DLD1 (cell line): Measurements from ENCODE around the gene RASGEF1B.
"Not testable (repeated sequence)": the region's sequence is repeated elsewhere in the genome, so short reads cannot be mapped to it uniquely, and the experiment has no call there.

ENCODE experiments used
- in situ Hi-C: cut with HindIII; loops from 2 replicates; pipeline ENCODE4 v1.10.0; 2017; ENCODE audit warnings: low sequenced_read_pairs

RASGEF1B gene

DNA sequence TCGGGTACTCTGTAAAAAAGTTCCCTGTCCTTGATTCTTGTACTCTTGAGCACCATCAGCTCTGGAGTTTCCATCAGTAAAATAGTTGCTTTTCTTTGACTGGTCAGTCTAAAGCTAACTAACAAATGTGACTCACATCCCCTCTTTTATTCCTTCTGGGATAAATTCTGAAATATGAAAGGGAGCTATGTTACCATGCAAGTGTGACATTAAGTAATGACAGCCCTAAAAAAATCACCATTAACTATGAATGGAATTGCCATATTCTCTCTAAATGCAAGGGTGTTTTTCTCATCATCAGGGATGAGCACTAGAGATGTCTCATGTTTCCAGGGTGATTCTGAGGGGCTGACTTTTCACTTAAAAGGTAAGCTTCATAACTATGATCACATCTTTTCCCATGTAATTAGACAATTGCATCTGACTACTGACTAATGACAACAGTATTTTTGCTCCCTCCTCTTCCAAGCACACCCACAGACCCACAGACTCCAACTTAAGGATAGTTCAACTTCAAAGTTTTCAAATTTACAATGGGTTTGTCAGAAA is 26.9 kb upstream of the RASGEF1B start:
- in situ Hi-C loops = no loop called here

DNA sequence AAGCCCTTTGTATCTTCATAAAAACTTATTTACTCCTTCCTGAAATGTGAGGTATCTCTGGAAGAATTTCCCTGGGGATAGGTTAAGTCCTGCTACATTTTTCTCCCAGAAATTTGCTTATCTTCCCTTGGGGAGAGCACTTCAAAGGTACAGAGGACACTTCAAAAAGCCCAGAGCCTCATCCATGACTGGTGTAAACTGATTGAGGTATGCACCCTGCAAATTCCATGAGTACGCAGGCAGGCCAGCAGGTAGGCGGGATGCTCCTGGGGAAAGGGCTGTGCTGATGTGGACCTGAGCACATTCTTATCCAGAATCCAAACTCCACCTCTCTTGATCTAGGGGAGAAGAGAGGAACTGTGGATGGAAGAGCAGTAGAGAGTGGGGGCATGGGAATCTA is 26.3 kb upstream of the RASGEF1B start:
- in situ Hi-C loops = no loop called here

DNA sequence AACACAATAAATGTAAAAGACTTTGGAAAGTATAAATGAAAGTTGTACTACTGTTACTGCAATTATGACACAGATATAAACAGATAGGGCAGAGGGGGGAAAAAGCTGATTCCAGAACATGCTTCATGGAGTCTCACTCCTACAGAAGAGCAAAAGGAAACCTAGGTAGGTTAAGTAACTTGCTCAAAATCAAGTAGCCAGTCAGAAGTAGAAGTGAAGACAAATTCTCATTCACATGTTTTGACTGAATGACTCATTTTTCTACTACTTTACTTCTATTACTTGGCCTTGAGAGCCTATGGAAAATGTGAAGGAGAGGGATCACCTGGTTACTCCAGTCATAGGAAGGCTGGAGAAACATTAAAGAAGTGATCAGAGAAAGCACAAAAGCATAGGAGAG is 23.6 kb upstream of the RASGEF1B start:
- in situ Hi-C loops = no loop called here

DNA sequence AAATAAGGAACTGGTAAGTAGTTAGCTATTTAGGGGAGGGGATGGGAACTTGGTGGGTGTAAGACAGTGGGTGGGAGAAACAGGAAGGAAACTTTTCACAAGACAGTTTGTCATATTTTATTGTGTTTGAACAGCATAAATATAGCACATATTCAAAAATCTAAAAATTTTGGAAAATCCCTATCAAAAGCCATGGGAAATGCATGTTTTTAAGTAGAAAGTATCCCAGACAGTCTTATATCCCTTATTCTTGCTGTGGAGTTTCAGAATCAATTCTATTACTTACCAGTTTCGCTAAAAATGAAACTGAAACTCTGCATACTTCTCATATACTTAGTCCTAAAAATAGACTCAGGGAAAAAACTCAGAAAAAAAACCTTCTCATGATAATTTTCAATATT is 22.3 kb upstream of the RASGEF1B start:
- in situ Hi-C loops = no loop called here

DNA sequence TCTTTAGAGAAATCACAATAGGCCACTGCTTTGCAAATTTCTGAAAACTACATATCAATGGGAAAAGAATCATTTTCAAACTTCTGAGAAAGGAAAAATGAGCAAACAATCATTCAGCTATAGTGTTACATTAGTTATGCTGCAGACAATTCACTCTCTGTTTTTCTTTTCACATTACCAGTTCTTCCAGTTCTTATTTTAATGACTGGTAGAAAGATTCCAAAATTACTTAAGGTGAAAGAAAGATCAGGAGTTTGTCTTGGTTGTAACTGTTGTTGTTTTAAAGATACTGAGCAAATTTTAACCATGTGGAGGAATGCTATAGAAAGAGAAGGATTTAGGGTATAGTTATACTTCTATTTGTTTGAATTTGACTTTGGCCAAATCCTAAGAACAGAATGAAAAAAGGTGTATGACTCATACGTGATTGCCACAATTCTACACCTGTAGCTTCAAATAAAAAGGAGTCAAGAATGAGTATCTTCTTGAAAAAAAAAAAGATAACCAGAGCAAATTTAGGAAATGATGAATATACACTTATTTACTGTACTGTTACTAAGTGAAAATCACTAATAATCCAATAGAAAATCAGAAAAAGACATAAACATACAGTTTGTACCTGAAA is 21.0 kb upstream of the RASGEF1B start:
- in situ Hi-C loops = no loop called here

DNA sequence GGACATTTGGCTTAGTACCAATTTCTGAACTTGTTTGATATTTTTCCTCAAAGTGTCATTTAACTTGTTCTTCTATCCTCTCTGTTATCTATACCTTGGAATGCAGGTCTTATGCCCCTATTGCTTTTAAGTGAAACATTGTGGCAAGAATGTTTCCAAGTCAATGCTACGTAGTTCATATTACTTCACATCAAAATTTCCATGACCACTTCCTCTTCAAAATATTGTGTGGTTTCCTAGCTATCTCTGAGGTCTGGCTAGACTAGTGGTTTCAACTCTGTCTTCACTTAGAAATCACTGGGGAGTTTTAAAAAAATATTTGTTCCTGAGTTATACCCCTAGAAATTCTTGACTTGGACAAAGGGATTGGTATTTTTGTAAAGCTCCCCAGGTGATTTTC is 20.2 kb upstream of the RASGEF1B start:
- in situ Hi-C loops = no loop called here

DNA sequence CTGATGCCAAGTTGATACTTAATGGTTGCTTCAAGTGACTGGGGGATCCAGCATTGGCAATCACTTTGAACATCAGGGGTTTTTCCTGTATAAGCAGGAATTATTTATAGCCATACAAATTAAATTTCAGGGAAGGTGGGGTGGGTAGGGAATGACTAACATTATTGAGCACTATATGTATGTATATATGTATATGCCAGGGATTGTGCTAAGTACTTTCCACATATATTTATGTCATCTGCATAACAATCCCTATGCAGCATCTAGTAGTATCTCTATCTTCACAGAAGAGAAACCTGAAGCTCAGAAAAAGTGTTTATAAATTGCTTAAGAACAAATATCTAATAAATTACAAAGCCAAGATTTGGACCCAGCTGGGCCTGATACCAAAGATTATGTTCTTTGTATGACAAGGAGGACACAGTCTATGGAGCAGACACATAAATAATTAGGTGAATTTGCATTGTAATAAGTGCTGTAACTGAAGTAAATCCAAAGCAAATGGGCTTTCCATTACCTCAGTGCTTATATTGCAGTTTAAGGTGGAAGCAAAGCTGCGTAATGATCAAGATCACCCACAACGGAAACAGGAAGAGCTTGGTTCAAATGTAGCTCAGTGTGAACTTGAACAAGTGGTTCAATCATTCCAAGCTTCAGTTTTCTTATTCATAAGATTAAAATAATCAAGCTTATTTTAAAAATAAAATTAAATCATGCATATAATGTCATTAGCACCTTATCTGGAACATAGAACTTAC is 18.9 kb upstream of the RASGEF1B start:
- in situ Hi-C loops = no loop called here

DNA sequence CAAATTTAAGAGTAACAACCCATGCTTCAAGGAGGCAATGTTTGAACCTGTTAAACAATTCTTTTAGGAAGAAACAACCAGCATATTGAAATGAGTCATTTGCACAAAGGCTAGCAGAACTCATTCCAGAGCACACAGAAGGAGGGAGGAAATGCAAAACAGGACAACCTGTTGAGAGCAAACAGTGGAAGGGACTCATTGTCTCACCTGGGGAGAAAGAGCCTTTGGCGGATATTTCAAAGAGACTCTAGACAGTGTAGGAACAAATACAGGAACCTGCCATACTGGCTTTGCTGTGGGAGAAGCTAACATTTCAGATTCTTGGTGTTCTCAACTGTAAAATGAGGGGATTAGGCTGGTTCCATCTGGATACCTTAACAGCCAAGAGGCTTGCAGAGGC is 14.8 kb upstream of the RASGEF1B start:
- in situ Hi-C loops = no loop called here

DNA sequence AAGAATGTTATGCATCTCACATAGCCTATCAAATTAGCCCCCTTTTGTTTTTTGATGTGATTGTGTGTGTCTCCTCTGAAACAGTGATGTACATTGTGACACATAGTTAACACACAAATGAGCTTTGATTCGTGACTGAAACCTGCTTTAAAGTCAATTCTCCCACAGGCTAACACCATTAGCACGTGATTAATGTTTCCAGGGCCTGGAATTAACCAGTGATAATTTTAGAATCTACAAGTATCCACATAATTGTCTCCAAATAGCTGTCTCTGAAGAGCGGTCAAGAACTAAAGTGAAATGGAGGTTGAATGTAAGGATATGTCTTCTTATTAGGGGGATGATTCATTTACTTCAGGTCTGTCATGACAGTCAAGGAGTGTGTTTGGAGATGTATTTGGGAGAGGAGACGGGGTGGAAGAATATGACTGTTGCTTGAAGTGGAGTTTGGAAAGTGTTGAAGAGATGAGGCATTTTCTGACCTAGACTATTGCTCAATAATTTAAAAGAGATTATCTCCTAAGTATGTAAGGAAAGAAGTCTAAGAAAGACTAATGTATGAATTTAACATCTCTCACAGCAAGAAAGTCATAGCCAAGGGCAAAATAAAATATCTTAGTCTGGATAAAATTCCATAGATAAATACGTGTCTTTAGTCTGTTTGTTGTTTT is 13.7 kb upstream of the RASGEF1B start:
- in situ Hi-C loops = no loop called here

DNA sequence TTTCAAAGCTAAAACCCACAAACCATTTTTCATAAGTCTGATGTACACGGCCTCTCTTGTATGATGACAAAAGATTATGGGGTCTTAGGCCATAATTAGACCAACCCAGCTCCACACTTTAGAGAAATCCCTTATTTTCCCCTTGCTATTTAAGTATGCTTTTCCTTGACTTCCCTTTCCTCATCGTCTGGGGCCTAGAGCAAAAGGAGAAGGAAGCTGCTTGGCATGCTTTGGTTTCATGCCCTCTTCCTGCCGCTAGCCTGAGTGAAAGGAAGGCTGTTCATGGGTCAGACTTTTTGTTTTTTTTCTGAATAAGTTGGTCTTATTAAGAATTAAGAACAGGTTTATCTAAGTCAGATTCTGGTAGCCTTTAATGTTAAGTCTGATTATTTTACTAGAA is 10.6 kb upstream of the RASGEF1B start:
- in situ Hi-C loops = no loop called here

DNA sequence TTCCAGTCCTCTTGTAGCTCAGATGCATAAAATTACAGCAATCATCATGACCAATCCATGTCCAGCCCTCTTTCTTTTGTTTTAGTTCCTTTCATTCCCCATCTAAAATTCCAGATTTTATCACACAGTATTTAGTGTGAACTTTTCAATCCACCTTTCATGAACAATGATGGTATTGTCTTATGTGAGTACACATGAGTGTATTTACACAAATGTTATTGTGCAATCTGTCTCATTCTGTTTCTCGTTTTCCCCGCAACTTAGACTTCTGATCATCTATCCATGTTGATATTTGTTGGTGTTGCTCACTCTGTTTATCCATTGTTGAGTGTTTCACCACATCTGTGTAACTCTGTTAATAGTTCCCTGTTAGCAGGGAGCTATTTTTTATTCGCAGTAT is 9.4 kb upstream of the RASGEF1B start:
- in situ Hi-C loops = no loop called here

DNA sequence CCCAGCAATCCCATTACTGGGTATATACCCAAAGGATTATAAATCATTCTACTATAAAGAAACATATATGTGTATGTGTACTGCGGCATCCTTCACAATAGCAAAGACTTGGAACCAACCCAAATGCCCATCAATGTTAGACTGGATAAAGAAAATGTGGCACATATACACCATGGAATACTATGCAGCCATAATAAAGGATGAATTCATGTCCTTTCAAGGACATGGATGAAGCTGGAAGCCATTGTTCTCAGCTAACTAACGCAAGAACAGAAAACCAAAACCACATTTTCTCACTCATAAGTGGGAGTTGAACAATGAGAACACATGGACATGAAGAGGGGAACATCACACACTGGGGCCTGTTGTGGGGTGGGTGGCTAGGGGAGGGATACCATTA is 7.9 kb upstream of the RASGEF1B start:
- in situ Hi-C loops = not testable (repeated sequence)

DNA sequence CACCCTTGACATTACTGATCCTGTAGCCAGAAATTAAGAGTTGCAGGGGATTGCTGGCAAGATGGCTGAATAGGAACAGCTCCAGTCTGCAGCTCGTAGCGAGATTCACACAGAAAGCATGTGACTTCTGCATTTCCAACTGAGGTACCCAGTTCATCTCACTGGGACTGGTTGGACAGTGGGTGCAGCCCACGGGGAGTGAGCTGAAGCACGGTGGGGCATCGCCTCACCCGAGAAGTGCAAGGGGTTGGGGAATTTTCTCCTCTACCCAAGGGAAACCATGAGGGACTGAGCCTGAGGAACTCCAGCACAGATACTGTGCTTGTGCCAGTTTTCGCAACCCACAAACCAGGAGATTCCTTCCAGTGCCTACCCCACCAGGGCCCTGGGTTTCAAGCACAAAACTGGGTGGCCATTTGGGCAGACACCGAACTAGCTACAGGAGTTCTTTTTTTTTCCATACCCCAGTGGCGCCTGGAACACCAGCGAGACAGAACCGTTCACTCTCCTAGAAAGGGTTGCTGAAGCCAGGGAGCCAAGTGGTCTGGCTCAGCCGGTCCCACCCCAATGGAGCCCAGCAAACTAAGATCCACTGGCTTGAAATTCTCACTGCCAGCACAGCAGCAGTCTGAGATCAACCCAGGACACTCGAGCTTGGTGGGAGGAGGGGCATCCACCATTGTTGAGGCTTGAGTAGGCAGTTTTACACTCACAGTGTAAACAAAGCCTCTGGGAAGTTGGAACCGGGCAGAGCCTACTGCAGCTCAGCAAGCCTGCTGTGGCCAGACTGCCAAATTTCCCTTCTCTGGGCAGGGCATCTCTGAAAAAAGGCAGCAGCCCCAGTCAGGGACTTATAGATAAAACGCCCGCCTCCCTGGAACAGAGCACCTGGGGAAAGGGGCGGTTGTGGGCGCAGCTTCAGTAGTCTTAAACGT is 1.9 kb upstream of the RASGEF1B start:
- in situ Hi-C loops = not testable (repeated sequence)

DNA sequence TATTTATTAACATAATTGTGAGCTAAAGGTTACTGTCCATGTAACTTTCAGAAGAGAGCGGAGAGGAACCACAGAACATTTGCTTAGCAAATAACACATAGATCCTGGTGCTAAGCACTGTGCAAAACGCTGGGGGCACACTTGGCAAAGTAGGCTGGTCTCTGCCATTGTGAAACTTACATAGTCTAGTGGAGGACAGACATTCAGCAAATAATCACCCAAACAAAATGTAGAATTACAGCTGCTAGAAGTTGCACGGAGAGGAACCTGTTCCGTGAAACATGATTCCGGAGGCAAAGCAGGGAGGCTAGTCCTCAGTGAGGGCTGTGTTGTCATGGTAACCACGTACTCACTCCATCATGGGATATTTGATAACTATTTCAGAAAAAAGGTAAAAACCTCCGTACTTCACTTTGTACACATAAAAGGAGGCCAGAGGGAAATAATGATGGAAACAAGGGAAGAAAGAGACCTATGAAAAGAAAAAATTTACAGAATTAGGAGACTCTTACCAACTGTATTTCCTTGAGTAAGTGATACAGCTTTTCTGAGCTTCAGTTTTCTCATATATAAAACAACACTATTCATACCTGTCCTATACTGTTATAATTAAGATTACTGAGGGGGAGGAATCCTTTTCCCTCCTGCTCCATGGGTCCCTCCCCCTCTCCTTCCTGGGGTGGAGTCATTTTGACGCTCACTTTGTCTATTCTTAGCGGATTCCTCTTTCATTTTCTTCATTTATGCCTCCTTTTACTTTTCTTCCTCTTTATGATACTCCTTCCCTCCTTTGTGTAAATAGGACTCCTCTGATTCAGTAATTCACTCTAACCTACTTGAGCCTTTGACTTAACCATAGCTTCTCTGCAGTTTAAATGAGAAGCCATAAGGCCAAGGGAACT is 825 bp upstream of the RASGEF1B start:
- in situ Hi-C loops = no loop called here

DNA sequence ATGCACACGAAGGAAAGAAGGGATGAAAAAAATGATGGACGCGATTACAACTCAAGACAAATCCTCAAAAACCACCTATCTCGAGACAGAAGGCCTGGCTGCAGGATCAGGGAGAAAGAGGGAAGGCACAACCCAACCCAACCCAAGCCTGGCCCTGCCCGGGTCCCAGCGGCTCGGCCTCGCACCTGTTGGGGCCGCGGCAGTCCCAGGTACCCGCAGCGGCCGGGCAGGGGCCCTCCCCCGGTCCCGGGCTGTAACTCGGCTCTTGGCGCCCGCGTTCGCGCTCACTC is 464 bp downstream of the RASGEF1B start:
- in situ Hi-C loops = no loop called here

DNA sequence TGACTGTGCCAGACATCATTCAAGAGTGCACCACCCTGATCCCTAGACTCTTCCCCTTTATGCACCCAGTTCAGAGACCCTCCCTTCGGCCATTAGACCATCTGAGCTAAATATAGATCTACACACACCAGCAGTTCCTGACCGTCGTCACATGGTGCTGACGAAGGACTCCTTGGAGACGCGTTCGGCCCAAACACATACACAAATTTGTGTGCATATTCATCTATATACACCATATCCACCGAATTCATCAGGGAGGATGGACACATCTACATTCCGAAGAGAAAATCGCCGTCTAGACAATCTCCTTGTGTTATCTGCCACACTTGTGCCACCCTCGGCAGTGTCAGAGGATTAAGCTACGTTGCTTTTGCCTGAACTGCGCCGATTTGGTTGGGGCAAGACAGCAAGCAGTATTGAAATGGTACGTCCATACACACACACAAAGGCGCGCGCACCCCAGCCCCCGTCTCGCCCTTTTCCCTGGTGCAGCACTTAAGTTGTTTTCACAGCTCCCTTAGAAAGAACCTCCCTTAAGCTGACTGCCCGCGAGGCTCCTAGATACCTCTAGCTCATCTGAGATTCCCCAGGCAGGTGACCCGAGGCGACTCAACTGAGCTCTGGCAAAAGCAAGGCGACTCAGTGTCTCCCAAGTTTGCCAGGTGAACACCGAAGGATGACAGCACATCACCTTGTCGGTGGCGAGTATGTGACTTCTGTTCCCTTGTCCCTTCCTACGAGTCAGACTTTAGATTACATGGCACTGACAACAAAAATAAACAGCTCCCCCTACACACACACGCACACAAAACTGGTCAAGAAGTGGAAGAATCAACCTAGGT is 1.0 kb downstream of the RASGEF1B start:
- in situ Hi-C loops = no loop called here

DNA sequence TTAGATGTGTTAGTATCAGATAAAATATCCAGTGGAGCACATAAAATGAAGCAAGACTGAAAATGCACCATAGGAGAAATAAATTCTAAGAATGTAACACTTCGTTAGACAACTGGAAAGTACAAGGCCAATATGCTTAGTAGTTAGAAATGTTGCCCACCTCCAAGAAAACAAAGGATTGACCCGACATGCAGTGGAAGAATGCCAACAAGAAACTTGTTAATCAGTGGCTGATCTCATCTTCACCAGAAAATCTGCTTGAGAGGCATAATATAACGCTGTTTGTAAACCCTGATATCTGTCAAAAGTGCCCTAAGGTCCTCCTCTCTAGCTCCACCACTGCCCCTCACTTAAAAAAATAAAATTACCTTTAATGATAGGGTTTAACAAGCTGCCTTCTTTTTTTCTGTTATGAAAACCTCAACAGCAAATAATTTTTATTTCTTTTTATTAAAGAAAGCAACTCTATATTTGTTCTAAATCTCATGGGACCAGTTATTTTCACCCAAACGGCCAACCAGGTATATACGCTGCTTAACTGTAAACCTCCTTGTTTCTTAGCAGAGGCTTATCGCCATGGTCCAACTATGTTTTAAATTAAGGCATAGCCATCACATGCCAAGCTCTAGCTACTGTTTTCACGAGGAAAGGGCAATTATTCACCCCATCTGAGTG is 1.8 kb downstream of the RASGEF1B start:
- in situ Hi-C loops = no loop called here

DNA sequence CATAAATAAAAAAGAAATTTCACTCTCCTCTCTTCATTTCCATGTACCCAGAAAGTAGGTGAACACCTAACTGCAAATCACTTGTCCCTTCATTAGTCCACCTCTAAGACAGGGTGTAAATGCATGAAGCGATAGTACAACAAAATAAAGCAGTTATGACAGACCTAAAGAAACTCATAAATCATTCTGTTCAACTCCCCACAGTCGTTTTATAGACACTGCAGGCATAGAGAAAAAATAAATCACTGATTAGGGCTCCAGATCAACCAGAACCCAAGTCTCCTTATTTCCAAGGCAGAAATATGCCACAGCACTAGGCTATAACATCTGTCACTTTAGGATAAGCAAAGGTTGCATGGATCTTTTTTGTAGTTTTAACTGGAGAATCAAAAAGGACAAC is 3.0 kb downstream of the RASGEF1B start:
- in situ Hi-C loops = no loop called here

DNA sequence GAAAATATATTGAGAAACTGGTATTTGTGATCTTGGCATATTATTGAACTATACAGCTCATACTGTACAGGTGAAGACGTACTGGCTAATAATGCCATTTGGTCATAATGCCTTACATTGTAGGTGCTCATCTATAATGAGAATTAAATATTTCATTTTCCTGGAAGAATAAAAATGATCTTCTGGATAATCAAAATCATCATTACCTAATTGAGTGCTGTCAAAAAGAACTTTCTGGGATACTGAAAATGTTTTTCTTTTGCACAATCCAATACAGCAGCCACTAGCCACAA is 4.1 kb downstream of the RASGEF1B start:
- in situ Hi-C loops = no loop called here
